Measurements from ENCODE around the gene VSIR.
A peak's percentile ranks its signal among the peaks of the same experiment; 100 is the strongest.

Gene VSIR

DNA sequence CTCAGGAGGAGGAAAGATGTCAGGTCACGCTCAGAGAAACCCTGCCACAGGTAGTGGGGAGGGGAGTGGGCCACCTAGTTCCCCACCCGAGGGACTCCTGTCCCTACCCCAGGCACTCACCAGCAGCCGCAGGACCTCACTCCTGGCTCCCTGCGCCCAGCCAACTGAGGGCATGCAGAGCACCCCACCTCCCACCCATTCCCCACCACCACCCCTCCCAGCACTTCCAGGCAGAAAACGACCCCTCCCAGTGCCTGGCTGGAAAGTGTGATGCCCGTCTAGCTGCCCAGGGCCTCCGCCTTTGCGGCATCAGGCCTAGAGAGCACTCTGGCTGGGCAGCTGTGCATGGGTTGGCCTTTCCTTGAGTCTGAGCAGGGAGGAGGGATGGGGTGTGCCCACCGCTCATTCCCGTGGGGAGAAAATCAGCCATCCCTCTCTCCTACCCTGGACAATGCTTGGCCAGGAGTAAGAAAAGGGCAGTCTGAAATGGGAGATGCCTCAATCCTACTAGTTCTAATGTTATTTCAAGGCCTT lies 55.1 kb downstream of the VSIR start:
- Mint-ChIP-seq H3K27me3 (ENCODE audit: low read depth) (no peaks in the 10 kb centered on the region), H3K4me1 (ENCODE audit: low read depth) (peaks cover 24% of the 10 kb centered on the region), H3K27ac (no peak overlapping the region), H3K4me3 (no peak overlapping the region), H3K36me3 (ENCODE audit: low read depth) (no peaks in the 10 kb centered on the region), H3K9me3 (no peaks in the 10 kb centered on the region)

DNA sequence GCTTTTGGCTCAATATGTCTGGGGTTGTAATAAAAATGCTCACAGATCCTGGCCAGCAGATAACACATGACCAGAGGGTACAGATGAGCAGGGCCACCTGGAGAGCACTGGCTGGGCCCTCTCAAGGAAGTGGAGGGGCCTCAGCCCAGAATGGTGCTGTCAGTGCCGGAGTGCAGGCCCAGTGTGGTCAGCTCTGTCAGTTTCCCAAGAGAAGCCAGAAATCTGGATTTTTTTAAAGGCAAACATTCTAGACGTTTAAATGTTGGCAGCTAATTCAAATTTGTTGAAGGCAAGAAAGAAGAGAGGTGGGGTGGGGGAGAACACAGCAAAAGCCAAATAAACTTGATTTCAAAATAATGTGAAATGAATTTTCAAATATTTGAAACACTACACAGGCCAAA lies 55.8 kb downstream of the VSIR start:
- Mint-ChIP-seq H3K27me3 (ENCODE audit: low read depth) (no peaks in the 10 kb centered on the region), H3K36me3 (ENCODE audit: low read depth) (no peaks in the 10 kb centered on the region), H3K4me3 (no peak overlapping the region), H3K9me3 (no peaks in the 10 kb centered on the region), H3K27ac (no peak overlapping the region), H3K4me1 (ENCODE audit: low read depth) (peaks cover 29% of the 10 kb centered on the region)

DNA sequence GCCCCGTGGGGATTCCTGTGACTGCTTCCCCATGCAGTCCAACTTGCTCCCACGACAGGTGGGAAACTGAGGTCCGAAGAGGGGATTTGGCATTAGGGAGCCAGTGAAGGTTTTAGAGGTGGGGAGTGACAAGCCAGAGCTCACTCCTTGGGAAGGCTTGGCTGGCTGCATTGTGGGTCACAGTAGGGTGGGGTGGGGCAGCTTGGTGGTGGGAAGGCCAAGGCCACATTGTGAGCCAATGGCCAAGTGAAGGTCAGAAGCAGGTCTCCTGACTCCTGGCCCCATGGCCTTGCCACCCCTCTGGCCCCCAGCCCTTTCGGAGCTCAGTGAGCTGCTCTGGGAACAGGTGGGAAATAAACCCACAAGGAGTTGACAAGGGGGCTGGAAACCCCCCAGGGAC lies 56.3 kb downstream of the VSIR start:
- Mint-ChIP-seq H3K36me3 (ENCODE audit: low read depth) (no peaks in the 10 kb centered on the region), H3K27me3 (ENCODE audit: low read depth) (no peaks in the 10 kb centered on the region), H3K4me1 (ENCODE audit: low read depth) (peaks cover 33% of the 10 kb centered on the region), H3K4me3 (no peak overlapping the region), H3K27ac (no peak overlapping the region), H3K9me3 (no peaks in the 10 kb centered on the region)

GRCh38 chr10:71716426-71716825 lies 56.9 kb downstream of the VSIR start:
- no peaks in the 10 kb centered on the region for H3K27me3 Mint-ChIP-seq (ENCODE audit: low read depth)
- no peak overlapping the region for H3K4me3 Mint-ChIP-seq
- H3K4me1 Mint-ChIP-seq (ENCODE audit: low read depth), result peaks cover 33% of the 10 kb centered on the region
- no peaks in the 10 kb centered on the region for H3K9me3 Mint-ChIP-seq
- no peaks in the 10 kb centered on the region for H3K36me3 Mint-ChIP-seq (ENCODE audit: low read depth)
- H3K27ac Mint-ChIP-seq, result no peak overlapping the region

- H3K36me3 Mint-ChIP-seq (ENCODE audit: low read depth), result no peaks in the 10 kb centered on the region
- H3K4me3 Mint-ChIP-seq, result no peak overlapping the region
- H3K4me1 Mint-ChIP-seq (ENCODE audit: low read depth), result peaks cover 33% of the 10 kb centered on the region
- no peak overlapping the region for H3K27ac Mint-ChIP-seq
- H3K27me3 Mint-ChIP-seq (ENCODE audit: low read depth), result no peaks in the 10 kb centered on the region
- H3K9me3 Mint-ChIP-seq, result no peaks in the 10 kb centered on the region
These were observed 57.5 kb downstream of the VSIR start for GRCh38 chr10:71715860-71716259.

- Mint-ChIP-seq H3K4me3 (peak overlapping the region; percentile 10), H3K27ac (no peak overlapping the region), H3K9me3 (no peaks in the 10 kb centered on the region), H3K27me3 (ENCODE audit: low read depth) (no peaks in the 10 kb centered on the region), H3K4me1 (ENCODE audit: low read depth) (peaks cover 33% of the 10 kb centered on the region), H3K36me3 (ENCODE audit: low read depth) (no peaks in the 10 kb centered on the region)
These were observed 58.3 kb downstream of the VSIR start for GRCh38 chr10:71715026-71715425.

DNA sequence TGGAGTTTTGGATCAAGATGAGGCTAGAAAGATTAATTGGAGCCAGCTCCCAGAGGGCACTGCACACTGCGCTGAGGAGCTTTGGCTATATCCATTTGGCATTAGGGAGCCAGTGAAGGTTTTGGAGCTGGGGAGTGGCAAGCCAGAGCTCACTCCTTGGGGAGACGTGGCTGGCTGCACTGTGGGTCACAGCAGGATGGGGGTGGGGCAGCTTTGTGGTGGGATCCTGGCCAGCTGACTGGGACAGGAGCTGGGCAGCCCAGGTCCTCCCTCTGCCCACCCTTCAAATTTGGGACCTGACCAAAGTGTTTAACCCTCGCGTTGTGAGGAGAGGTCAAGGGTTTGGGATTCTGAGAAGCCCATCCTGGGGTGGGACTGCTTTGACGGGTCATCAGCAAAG lies 58.7 kb downstream of the VSIR start:
- H3K4me3 Mint-ChIP-seq, result peak overlapping the region; percentile 72
- H3K27me3 Mint-ChIP-seq (ENCODE audit: low read depth), result no peaks in the 10 kb centered on the region
- no peaks in the 10 kb centered on the region for H3K9me3 Mint-ChIP-seq
- no peaks in the 10 kb centered on the region for H3K36me3 Mint-ChIP-seq (ENCODE audit: low read depth)
- H3K4me1 Mint-ChIP-seq (ENCODE audit: low read depth), result peaks cover 37% of the 10 kb centered on the region
- peak overlapping the region; percentile 95 for H3K27ac Mint-ChIP-seq

GRCh38 chr10:71714031-71714410 lies 59.3 kb downstream of the VSIR start:
- Mint-ChIP-seq H3K27me3 (ENCODE audit: low read depth) (no peaks in the 10 kb centered on the region), H3K9me3 (no peaks in the 10 kb centered on the region), H3K27ac (peak overlapping the region; percentile 95), H3K4me3 (peak overlapping the region; percentile 72), H3K4me1 (ENCODE audit: low read depth) (peaks cover 40% of the 10 kb centered on the region), H3K36me3 (ENCODE audit: low read depth) (no peaks in the 10 kb centered on the region)

GRCh38 chr10:71713135-71714030 lies 59.9 kb downstream of the VSIR start:
- Mint-ChIP-seq H3K9me3 (no peaks in the 10 kb centered on the region), H3K4me1 (ENCODE audit: low read depth) (peaks cover 40% of the 10 kb centered on the region), H3K27ac (peak overlapping the region; percentile 95)

GRCh38 chr10:71712572-71713134 lies 60.7 kb downstream of the VSIR start:
- H3K4me3 Mint-ChIP-seq, result peak overlapping the region; percentile 64
- peak overlapping the region; percentile 95 for H3K27ac Mint-ChIP-seq

More at GRCh38 chr10:71713135-71714030, 59.9 kb downstream of the VSIR start:
- Mint-ChIP-seq H3K4me3 (peak overlapping the region; percentile 72), H3K36me3 (ENCODE audit: low read depth) (no peaks in the 10 kb centered on the region), H3K27me3 (ENCODE audit: low read depth) (no peaks in the 10 kb centered on the region)

DNA sequence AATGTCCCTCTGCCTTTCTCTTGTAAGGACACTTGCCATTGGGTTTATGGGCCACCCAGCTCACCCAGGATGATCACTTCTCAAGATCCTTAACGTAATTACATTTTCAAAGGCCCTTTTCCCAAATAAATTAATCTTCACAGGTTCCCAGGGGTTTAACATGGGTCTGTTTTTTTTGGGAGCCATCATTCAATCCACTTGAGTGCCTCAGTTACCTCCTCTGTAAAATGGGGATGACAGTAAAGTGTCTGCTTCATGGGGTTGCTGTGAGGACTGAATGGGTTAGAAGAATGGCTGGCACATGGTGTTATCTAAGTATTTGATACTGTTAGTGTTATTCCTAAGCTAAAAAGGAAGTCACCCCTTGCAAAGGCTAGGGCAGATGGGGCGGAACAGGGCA lies 61.1 kb downstream of the VSIR start:
- H3K36me3 Mint-ChIP-seq (ENCODE audit: low read depth), result no peaks in the 10 kb centered on the region
- no peaks in the 10 kb centered on the region for H3K9me3 Mint-ChIP-seq
- H3K27ac Mint-ChIP-seq, result peak overlapping the region; percentile 95
- no peak overlapping the region for H3K4me3 Mint-ChIP-seq
- no peaks in the 10 kb centered on the region for H3K27me3 Mint-ChIP-seq (ENCODE audit: low read depth)
- H3K4me1 Mint-ChIP-seq (ENCODE audit: low read depth), result peaks cover 44% of the 10 kb centered on the region

More at GRCh38 chr10:71712572-71713134, 60.7 kb downstream of the VSIR start:
- peaks cover 43% of the 10 kb centered on the region for H3K4me1 Mint-ChIP-seq (ENCODE audit: low read depth)
- no peaks in the 10 kb centered on the region for H3K27me3 Mint-ChIP-seq (ENCODE audit: low read depth)
- H3K36me3 Mint-ChIP-seq (ENCODE audit: low read depth), result no peaks in the 10 kb centered on the region
- no peaks in the 10 kb centered on the region for H3K9me3 Mint-ChIP-seq

DNA sequence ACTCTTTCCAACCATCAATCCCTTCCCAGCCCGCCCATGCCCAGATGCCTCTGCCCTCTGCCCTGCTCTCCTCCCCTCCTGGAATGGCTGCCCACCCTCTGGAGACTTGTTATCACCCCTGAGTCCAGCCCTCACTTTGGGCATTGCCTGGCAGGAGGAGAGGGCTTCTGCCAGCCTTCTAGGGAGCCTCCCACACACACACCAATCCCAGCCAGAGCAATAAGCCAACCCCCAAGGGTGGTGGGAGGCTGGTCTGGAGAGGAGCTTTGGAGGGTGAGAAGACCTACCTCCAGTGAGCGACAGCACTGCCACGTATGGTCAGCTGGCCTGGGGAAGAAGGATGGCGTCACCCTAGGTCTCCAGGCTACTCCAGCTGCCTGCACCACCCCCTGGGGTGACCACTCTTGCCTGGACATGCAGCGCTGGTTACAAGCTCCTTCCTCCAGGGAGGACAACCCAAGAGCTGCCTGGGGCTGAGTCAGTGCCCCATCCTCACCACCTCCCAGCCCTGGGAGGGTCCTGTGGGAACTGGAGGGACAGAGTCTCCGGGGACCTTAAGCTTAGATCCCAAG lies 62.2 kb downstream of the VSIR start:
- H3K36me3 Mint-ChIP-seq (ENCODE audit: low read depth), result no peaks in the 10 kb centered on the region
- peaks cover 44% of the 10 kb centered on the region for H3K4me1 Mint-ChIP-seq (ENCODE audit: low read depth)
- H3K27ac Mint-ChIP-seq, result peak overlapping the region; percentile 95
- no peaks in the 10 kb centered on the region for H3K27me3 Mint-ChIP-seq (ENCODE audit: low read depth)
- H3K4me3 Mint-ChIP-seq, result no peak overlapping the region
- no peaks in the 10 kb centered on the region for H3K9me3 Mint-ChIP-seq

DNA sequence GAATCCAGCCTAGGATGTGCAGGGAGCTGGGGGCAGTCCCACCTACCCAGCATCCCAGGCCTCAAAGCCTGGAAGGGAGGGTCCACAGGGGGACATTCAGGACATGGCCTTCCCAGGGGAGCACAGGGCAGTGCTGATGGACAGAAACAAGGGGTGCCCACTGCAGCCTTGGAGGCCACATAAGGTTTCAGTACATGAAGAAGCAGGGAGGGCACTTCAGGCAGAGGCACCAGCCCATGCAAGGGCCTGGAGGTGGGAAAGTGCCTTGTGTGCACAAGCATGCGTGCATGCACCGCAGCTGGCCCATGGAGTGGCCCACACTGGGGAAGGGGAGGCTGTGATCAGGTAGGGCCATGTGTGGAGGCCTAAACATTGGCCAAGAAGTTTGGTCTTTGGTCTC lies 62.8 kb downstream of the VSIR start:
- Mint-ChIP-seq H3K4me3 (no peak overlapping the region), H3K4me1 (ENCODE audit: low read depth) (peaks cover 40% of the 10 kb centered on the region), H3K36me3 (ENCODE audit: low read depth) (no peaks in the 10 kb centered on the region), H3K27me3 (ENCODE audit: low read depth) (no peaks in the 10 kb centered on the region), H3K9me3 (no peaks in the 10 kb centered on the region), H3K27ac (peak overlapping the region; percentile 41)

DNA sequence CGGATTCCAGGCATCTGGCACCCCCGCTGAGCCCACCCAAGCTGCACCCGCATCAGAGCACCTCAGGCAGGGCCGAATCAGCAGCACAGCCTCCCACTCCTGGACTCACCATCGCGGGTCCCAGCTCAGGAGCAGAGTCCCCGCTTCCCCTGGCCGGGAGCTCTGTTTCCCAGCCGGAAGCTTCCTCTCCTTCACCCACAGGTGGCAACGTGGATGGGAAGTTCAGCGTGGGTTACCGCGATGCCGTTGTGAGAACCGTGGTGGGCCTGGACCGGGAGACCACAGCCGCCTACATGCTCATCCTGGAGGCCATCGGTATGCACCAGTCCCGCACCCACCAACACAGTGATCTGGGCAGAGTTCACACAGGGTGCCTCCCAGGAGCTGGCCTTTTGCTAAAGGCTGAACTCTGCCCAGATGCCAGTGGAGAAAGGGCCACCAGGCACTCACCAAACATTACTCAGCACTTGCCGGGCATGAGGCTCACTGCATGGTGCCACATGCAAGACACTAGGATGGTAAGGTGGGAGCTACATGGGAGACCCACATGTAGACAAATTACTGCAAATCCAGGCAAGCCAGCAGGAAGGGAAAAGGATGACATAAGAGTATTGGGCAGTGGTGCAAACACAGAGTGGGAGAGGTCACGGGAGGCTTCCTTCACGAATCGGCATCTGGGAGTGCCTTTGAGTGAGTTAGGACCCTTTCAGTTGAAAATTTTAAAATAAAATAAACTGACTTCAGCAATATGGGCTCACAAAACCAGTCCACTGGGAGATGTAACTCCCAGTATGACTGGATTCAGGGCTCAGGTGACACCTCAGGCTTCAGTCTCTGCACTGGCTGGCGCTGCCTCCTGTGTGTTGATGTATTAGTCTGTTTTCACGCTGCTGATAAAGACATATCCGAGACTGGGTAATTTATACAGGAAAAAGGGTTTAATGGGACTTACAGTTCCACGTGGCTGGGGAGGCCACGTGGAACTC lies 64.1 kb downstream of the VSIR start:
- no peak overlapping the region for H3K4me3 Mint-ChIP-seq

More for the DNA sequence above, 64.1 kb downstream of the VSIR start:
- no peaks in the 10 kb centered on the region for H3K36me3 Mint-ChIP-seq (ENCODE audit: low read depth)
- H3K9me3 Mint-ChIP-seq, result no peaks in the 10 kb centered on the region
- peaks cover 32% of the 10 kb centered on the region for H3K4me1 Mint-ChIP-seq (ENCODE audit: low read depth)
- H3K27me3 Mint-ChIP-seq (ENCODE audit: low read depth), result no peaks in the 10 kb centered on the region
- peak overlapping the region; percentile 10 for H3K27ac Mint-ChIP-seq

All from T-helper 1 cell treated with Interleukin-12 subunit alpha and Interleukin-12 subunit beta and Interleukin-4 antibody, amounts not matched to agents 30 μg/mL and 1 μg/mL, for 36 hours (primary cell).